Osteocyte (in vitro differentiated cells): Measurements from ENCODE around the gene SND1. TPM values are rescaled to one million over a fixed set of nuclear protein-coding genes. Genes with fewer than 3 reads are reported as not detected.

Source experiments
- DNase-seq: peaks from one replicate; pipeline ENCODE4 v3.0.0; 2021; ENCODE audit warnings: mixed read lengths; ENCODE audit not compliant: unreplicated experiment; ENCODE audit errors: extremely low spot score
- H3K27ac Mint-ChIP-seq: one replicate; pipeline ENCODE4 v1.8.0; 2021; ENCODE audit warnings: mild to moderate bottlenecking, mixed read lengths; ENCODE audit not compliant: unreplicated experiment
- H3K27me3 Mint-ChIP-seq: one replicate; pipeline ENCODE4 v1.8.0; 2021; ENCODE audit warnings: mixed read lengths; ENCODE audit not compliant: unreplicated experiment
- H3K36me3 Mint-ChIP-seq: one replicate; pipeline ENCODE4 v1.8.0; 2021; ENCODE audit warnings: mixed read lengths; ENCODE audit not compliant: unreplicated experiment
- H3K4me1 Mint-ChIP-seq: one replicate; pipeline ENCODE4 v1.8.0; 2021; ENCODE audit warnings: mixed read lengths; ENCODE audit not compliant: unreplicated experiment
- H3K4me3 Mint-ChIP-seq: one replicate; pipeline ENCODE4 v1.8.0; 2021; ENCODE audit warnings: mild to moderate bottlenecking, moderate library complexity, mixed read lengths; ENCODE audit not compliant: unreplicated experiment
- H3K9me3 Mint-ChIP-seq: one replicate; pipeline ENCODE4 v1.8.0; 2021; ENCODE audit warnings: mixed read lengths; ENCODE audit not compliant: unreplicated experiment
- CTCF ChIP-seq: fragments of 200-600 bp; sonication (generic); IDR thresholded peaks from 2 replicates; pipeline ENCODE4 v1.5.0; 2021; ENCODE audit warnings: antibody characterized with exemption, mild to moderate bottlenecking, moderate library complexity
- total RNA-seq: library from RNA; stranded (reverse); gene quantifications from 2 replicates; pipeline ENCODE4 v1.2.1, GENCODE V29; 2021

SND1 gene
- total RNA-seq, 1 donor from 2014 or later = 229 TPM

DNA sequence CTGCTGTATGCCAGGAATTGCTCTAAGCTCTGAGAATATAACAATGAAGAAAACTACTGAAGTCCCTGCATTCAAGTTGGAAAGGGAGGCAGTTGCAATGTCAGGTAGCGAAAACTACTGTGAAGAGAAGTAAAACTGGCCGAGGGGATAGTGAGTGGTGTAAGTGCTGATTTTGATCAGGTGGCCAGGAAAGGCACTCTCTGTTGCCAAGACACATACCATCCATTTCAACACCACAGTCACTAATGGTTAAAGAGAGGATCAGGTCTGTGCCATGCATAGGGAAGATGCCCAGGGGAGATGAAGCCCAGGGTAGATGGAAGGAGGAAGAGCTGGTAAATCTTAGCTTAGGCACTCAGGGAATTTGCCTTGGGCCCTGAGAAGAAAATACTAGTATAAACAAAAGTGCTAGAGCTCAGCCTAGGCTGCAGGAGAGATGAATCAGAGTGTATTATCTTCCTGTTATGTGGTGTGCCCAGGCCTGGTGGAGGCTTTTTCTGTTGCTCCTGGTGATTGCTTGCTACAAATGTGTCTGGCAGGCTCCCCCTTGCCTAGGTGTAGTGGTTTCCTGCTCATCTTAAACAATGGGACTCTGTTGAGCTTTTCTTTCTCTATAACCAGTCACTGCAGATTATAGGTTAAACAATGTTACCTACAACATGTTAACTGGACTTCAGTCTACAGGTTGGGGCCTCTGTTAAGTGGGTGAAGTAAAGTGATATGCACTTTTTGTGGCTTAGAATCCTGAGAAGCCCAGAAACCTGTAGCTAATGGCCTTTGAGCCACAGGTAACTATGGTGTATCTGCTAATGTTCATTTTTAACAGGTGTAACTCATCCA, 253.7 kb downstream of the SND1 start:
- Mint-ChIP-seq H3K36me3 (peaks cover 3% of the 10 kb centered on the region), H3K9me3 (no peaks in the 10 kb centered on the region), H3K4me1 (peaks cover 66% of the 10 kb centered on the region), H3K4me3 (no peak overlapping the region), H3K27ac (peak overlapping the region; percentile 42), H3K27me3 (no peaks in the 10 kb centered on the region)
- DNase-seq = no peak
- no peak for TF ChIP-seq CTCF

DNA sequence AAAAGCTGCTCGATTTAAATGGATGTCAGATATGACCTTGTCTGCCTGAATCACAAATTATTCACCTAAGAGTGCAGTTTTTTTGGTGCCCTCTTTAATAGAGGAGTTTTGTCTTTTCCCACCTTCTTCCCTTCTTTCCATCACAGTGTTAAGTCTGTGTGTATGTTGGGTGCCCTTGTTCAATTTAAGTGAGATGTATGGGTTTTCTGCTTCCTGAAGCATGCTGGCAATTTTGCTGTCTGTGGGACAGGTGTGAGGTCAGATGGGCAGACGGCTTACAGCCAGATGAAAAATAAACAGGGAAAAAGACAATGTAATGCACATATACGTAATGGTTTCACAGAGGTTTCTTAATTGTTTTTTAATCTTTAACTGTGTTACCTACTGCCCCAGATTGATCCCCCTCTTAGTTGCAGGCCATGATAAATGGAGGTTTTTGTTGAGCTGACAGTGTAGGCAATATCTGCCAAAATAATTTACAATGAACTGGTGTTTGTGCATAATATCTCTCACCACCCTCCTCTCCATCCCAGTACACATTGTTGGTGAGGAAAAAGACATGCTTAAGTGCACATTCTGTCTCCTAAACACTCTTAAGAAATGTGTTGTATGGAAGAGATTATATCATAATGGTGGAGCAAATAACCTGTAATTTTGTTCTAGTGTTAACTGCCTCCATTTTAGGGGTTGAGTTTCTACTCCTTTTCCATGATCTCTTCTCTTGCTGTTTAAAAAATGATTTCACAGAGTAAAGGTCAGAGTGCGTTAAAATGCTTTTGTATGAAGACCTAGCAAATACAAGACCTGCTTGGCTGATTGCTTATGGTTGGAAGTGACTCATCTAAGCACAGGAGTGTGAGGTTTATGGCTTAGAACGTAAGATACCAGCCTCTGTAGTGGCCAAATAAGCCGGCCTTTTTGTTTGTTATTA, 255.4 kb downstream of the SND1 start:
- Mint-ChIP-seq H3K9me3 (no peaks in the 10 kb centered on the region), H3K36me3 (peaks cover 7% of the 10 kb centered on the region), H3K4me1 (peaks cover 51% of the 10 kb centered on the region), H3K4me3 (no peak overlapping the region), H3K27me3 (no peaks in the 10 kb centered on the region), H3K27ac (no peak overlapping the region)
- DNase-seq = no peak
- TF ChIP-seq CTCF = no peak

DNA sequence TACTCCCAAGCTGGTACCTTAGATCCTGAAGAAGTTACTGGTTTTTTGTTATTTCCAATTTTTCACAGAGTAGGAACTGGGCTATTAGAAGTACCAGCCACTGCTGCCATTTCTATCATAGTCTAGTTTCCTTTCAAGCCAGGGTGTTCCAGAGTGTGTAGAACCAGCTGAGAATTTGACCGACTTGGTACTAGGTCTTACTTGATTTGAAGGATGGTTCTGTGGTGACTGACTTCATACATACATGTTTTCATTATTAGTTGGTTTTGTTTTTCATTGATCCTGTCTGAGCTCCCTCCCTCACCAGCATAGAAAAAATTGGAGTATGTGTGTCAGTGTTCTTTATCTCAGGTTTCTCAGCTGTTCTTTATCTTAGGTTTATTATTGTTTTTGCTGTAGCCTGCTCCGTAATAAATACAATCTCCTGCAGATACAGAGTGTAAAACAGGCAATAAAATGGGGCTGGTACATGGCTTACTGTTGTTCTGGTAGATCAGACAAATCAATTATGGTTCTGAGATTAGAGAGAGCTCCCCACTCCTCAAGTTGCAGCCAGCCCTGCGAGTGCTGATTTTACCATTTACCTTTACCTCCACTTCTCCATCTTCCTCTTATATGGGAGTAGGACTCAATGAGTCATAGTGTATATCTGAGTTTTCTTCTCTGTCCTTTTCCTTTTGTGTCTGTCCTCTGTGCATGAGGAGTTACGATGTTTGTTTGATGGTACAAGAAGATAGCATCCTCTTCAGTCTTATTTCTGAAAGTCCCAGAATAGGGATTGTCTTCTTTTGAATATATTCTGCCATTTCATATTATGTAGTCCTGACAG, 256.6 kb downstream of the SND1 start:
- H3K27me3 Mint-ChIP-seq = no peaks in the 10 kb centered on the region
- DNase-seq = no peak
- H3K27ac Mint-ChIP-seq = no peak overlapping the region
- no peak overlapping the region for H3K4me3 Mint-ChIP-seq
- H3K4me1 Mint-ChIP-seq = peaks cover 50% of the 10 kb centered on the region
- peaks cover 7% of the 10 kb centered on the region for H3K36me3 Mint-ChIP-seq
- H3K9me3 Mint-ChIP-seq = no peaks in the 10 kb centered on the region
- no peak for TF ChIP-seq CTCF

DNA sequence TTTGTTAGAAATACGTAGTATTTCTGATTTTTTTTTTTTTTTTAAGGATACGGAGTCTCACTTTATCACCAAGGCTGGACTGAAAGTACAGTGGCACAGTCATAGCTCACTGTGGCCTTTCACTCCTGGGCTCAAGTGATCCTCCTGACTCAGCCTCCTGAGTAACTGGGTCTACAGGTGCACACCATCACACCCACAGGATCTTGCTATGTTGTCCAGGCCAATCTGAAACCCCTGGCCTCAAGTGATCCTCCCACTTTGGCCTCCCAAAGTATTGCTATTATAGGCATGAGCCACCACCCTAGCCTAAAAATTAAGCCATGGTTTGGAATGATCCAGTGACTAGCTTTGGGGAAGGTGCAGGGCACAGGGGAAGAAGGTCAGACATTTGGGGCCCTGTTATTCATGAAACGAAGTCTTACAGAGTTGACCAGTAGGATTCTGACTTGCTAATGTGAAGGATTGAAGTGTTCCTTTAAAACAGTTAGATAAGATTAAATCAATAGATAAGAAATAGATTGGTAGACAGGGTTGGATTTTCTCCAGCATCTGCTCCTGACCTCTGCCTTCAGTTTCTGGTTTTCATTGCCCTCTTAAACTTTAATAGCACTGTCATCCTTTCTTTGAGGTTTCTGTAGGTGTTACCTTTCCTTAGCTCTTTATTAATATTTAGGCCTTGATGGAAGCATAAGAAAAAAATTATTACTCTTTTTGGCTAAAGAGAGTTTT, 257.6 kb downstream of the SND1 start:
- H3K27me3 Mint-ChIP-seq = no peaks in the 10 kb centered on the region
- DNase-seq = no peak
- no peak for TF ChIP-seq CTCF
- H3K36me3 Mint-ChIP-seq = peaks cover 7% of the 10 kb centered on the region
- H3K27ac Mint-ChIP-seq = no peak overlapping the region
- peaks cover 46% of the 10 kb centered on the region for H3K4me1 Mint-ChIP-seq
- no peaks in the 10 kb centered on the region for H3K9me3 Mint-ChIP-seq
- H3K4me3 Mint-ChIP-seq = no peak overlapping the region
